Measurements from ENCODE around the gene TGM5.
"Not testable (repeated sequence)": the region's sequence is repeated elsewhere in the genome, so short reads cannot be mapped to it uniquely, and the experiment has no call there.

Gene TGM5

GRCh38 chr15:43266834-43267233 lies at the start of gene TGM5:
TGM5 (minus strand) TSS chr15:43266928; CDS start chr15:43266849, 79 bp downstream.
- DNase-seq: no peak

- no peak for DNase-seq
These were observed 47.4 kb upstream of the TGM5 start for GRCh38 chr15:43314171-43314570.

- no peak for DNase-seq
These were observed 45.6 kb upstream of the TGM5 start for GRCh38 chr15:43312378-43312777.

GRCh38 chr15:43302205-43302817 lies 35.6 kb upstream of the TGM5 start, which contains the start of gene TGM7:
TGM7 (minus strand) TSS chr15:43302255.
- DNase-seq: no peak

GRCh38 chr15:43299884-43300283 lies 33.2 kb upstream of the TGM5 start:
- no peak for DNase-seq

GRCh38 chr15:43299411-43299810 lies 32.7 kb upstream of the TGM5 start:
- no peak for DNase-seq

GRCh38 chr15:43294091-43294706 lies 27.5 kb upstream of the TGM5 start:
- no peak for DNase-seq

GRCh38 chr15:43293432-43293831 lies 26.7 kb upstream of the TGM5 start:
- no peak for DNase-seq

- DNase-seq: no peak
These were observed 25.8 kb upstream of the TGM5 start for GRCh38 chr15:43292375-43293078.

GRCh38 chr15:43289656-43290055 lies 22.9 kb upstream of the TGM5 start:
- DNase-seq: not testable (repeated sequence)

GRCh38 chr15:43287254-43287653 lies 20.5 kb upstream of the TGM5 start:
- DNase-seq: no peak

- no peak for DNase-seq
These were observed 19.3 kb upstream of the TGM5 start for GRCh38 chr15:43286074-43286473.

GRCh38 chr15:43285609-43286037 lies 18.9 kb upstream of the TGM5 start:
- DNase-seq: peak; percentile 33

- DNase-seq: no peak
These were observed 16.8 kb upstream of the TGM5 start for GRCh38 chr15:43283526-43283925.

GRCh38 chr15:43281926-43282602 lies 15.3 kb upstream of the TGM5 start:
- no peak for DNase-seq

- DNase-seq: no peak
These were observed 14.3 kb upstream of the TGM5 start for GRCh38 chr15:43280996-43281395.

GRCh38 chr15:43279496-43279895 lies 12.8 kb upstream of the TGM5 start:
- DNase-seq: no peak

- DNase-seq: no peak
These were observed 12.1 kb upstream of the TGM5 start for GRCh38 chr15:43278869-43279268.

GRCh38 chr15:43277901-43278300 lies 11.2 kb upstream of the TGM5 start:
- DNase-seq: no peak

GRCh38 chr15:43277231-43277823 lies 10.6 kb upstream of the TGM5 start:
- no peak for DNase-seq

GRCh38 chr15:43276563-43277200 lies 10.0 kb upstream of the TGM5 start:
- DNase-seq: no peak

- no peak for DNase-seq
These were observed 9.2 kb upstream of the TGM5 start for GRCh38 chr15:43275740-43276562.
